DOHH2 (cell line): ENCODE results near the gene DNAJC18.

Experiments used
- EZH2phosphoT487 ChIP-seq: fragments of 200-600 bp; sonication (generic); IDR thresholded peaks from 2 replicates; pipeline ENCODE4 v1.6.1; 2017; ENCODE audit warnings: borderline replicate concordance, mild to moderate bottlenecking, antibody characterized with exemption, low read length, moderate library complexity, mixed read lengths
- TF ChIP-seq, protein P1 (sequence below): fragments of 200-600 bp; sonication (generic); IDR thresholded peaks from one replicate; pipeline ENCODE4 v1.5.1; 2014; ENCODE audit warnings: antibody characterized with exemption, mild to moderate bottlenecking, low read depth, low read length; ENCODE audit not compliant: poor library complexity, severe bottlenecking

DNA sequence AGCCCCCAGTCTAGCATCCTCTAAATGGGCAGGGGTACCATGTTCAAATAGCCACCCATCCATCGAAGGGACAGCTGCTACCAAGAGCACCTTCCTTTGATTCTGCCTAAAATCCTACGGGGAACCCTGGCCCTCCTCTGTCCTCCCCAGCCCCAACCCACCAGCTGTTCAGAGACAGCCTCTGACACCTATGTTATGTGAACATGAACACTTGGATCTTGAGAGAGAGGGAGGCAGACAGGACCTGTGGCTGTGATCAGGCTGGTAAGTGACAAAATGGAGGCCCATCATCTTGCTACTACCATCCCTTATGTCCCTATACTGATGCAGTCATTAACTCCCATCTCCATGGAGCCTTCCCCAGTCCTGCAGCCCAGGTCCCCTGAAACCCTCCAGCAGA lies 64.4 kb downstream of the DNAJC18 start:
- TF ChIP-seq, protein P1, sequence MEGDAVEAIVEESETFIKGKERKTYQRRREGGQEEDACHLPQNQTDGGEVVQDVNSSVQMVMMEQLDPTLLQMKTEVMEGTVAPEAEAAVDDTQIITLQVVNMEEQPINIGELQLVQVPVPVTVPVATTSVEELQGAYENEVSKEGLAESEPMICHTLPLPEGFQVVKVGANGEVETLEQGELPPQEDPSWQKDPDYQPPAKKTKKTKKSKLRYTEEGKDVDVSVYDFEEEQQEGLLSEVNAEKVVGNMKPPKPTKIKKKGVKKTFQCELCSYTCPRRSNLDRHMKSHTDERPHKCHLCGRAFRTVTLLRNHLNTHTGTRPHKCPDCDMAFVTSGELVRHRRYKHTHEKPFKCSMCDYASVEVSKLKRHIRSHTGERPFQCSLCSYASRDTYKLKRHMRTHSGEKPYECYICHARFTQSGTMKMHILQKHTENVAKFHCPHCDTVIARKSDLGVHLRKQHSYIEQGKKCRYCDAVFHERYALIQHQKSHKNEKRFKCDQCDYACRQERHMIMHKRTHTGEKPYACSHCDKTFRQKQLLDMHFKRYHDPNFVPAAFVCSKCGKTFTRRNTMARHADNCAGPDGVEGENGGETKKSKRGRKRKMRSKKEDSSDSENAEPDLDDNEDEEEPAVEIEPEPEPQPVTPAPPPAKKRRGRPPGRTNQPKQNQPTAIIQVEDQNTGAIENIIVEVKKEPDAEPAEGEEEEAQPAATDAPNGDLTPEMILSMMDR, result peak; percentile 29
- TF ChIP-seq EZH2phosphoT487, result no peak
